HG03439 (cell line): ENCODE data around the gene NBEAL1.
"Not testable (repeated sequence)": the region's sequence is repeated elsewhere in the genome, so short reads cannot be mapped to it uniquely, and the experiment has no call there.

Experiments
- ATAC-seq: cut with Tn5 transposase; IDR thresholded peaks from one replicate; pipeline ENCODE4 v1.9.1; 2021; ENCODE audit warnings: mild to moderate bottlenecking, moderate library complexity; ENCODE audit not compliant: unreplicated experiment

The NBEAL1 gene

DNA sequence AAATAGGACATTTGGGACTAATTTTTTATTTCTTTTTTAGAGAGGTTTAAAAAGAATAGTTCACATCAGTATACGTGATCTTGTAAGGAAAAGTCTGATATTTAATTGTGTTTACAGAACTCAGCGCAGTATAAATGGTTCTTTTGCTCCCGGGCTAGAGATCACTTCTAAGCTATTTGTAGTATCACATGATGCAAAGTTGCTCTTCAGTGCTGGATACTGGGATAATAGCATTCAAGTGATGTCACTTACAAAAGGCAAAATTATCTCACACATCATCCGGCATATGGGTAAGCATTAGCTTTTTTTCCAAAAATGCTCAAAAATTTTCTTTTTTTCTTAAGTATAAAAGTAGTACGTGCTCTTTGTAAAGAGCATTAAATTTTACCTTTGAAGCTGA lies 186.8 kb downstream of the NBEAL1 start:
- ATAC-seq: no peak

DNA sequence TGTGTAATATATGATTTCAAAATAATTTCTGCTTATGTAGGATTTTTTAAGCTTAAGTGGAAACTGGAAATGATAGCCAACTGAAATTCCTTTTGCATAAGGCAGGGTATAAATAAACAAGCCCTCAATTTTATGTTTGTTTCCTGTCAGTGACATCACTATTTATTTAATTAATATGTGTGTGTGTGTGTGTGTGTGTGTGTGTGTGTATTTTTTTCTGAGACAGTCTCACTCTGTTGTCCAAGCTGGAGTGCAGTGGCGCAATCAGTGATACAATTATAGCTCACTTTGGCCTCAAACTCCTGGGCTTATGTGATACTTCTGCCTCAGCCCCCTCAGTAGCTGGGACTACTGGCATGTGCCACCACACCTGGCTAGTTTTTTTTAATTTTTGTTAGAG lies 194.9 kb downstream of the NBEAL1 start:
- no peak for ATAC-seq

DNA sequence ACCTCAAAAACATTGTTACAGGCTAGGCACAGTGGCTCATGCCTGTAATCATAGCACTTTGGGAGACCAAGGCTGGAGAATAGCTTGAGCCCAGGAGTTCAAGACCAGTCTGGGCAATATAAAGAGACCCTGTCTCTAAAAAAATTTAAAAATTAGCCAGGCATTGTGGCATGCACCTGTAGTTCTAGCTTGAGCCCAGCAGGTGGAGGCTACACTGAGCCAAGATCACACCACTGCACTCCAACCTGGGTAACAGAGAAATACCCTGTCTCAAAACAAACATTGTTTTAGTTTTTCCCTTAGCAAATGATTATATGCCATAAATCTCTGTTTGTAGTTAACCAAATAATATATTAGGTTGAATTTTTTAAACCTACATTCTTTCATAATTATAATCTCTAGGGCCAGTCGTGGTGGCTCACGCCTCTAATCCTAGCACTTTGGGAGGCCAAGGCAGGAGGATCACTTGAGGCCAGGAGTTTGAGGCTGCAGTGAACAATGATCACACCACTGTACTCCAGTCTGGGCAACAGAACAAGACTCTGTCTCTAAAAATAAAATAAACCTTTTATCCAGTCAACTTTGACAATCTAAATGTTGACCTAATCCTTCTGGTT lies 210.9 kb downstream of the NBEAL1 start:
- no peak for ATAC-seq

DNA sequence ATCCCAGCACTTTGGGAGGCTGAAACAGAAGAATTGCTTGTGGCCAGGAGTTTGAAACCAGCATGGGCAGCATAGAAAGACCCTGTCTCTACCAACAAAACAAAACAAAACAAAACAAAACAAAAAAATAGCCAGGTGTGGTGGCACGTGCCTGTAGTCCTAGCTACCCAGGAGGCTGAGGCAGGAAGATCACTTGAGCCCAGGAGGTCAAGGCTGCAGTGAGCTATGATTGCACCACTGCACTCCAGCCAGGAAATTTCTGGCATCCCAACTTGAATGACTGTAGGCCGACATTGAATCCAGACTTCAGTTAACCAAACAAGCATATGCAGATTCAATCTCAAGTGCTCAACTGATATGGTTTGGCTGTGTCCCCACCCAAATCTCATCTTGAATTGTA lies 215.0 kb downstream of the NBEAL1 start:
- ATAC-seq: not testable (repeated sequence)

DNA sequence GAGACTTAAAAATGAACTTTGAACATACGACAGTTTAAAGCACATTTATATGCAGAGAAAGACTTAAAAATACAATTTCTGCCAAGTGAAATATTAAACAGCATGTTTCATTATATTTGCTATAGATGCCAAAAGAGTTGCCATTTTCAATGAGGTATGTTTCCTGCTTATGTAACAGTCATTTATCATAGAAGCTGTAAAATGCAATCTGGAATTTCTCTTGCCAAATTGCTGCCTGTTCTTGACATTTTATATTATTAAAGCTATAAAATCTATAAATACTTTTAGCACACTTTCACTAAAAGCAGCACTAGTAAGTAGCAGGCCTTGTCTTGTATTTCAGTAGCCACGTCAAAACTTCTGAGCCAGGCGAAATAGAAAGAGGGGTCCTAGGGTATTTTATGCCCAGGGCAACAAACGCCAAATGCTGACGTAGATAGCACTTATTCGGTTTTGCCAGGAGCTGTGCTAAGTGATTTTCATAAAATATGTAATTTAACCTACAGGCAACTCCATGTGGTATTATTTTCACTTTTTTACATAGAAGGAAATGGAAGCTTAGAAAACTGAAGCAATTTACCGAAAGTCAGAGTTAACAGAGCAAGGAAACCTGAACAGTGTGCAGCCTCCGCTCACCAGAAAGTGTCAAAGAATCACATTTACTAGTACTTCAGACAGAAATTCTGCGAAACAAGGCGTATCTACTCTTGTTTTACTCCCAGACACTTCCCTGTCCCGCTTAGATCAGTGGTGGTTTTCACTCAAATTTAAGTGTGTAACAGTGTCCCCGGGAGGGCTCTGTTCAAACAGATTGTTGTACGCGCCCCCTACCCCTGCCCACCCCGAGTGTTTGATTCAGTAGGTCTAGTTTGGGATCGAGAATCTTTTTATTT lies 222.9 kb downstream of the NBEAL1 start:
- no peak for ATAC-seq

DNA sequence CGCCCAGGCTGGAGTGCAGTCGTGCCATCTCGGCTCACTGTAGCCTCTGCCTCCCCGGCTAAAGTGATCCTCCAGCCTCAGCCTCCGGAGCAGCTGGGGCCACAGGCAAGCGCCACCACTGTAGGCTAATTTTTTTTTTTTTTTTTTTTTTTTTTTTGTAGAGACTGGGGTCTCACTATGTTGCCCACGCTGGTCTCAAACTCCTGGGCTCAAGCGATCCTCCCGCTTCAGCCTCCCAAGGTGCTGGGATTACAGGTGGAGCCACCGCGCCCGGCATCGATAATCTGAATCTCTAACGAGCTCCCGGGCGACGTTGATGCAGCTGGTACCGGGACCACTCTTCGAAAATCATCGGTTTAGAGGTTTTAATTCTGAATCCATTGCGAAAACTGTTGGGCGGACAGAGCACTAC lies 223.6 kb downstream of the NBEAL1 start:
- peak; percentile 5 for ATAC-seq

DNA sequence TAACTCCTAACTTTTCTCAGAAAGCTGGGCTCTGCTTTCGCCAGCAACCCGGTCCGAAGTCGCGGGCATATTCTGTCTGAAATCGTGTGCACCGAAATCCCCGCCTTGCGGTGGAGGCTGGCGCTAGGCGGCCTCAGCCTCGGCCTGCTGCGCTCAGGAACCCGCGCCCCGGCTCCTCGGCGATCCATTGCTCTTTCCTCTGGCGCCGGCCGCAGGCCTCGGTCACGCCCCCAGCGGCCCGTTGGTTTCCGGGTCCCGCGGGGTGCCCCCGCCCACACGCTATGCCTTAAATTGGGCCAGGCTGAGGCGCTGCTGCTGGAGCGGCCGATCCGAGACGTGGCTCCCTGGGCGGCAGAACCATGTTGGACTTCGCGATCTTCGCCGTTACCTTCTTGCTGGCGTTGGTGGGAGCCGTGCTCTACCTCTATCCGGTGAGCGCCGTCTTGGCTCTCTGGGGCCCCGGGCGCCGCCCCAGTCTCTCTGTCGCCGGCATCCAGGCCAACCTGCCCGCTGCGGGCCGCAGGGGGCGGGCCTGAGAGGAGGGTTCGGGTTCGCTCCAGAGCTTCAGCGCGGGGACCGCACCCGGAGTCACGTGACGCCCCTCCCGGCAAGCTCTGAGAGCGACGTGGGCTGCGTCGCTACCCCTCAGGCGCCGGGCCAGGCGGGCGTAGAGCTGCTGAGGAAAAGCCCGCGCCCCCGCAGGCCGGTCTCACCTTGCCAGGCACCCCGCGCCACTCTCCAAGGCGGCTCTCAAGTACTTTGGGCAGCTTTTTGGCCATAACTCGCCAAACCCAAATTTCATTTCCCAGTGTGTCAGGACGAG lies 224.2 kb downstream of the NBEAL1 start, which contains the start of gene CYP20A1:
Gene CYP20A1, plus strand, starts transcription at position 315 of the 823 bp plus-strand sequence. Its CDS starts 45 bp downstream, at position 360.
- ATAC-seq: peak; percentile 93

DNA sequence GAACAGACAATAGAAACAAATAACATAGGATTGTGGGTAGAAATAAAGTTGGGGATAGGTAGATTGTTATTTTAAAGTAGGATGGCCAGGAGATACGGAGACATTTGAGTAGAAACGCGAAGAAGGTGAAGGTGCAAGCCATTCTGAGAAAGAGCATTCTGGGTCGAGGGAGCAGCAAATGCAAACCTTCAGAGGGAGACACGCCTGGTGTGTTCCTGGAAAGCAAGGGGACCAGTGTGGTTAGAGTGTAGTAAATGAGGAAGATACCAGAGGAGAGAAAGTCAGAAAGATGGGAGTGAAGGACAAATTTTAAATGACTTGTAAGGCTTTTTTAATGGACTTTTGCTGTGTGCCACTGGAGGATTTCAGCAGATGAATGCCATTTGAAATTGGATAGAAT lies 225.8 kb downstream of the NBEAL1 start:
- ATAC-seq: no peak

DNA sequence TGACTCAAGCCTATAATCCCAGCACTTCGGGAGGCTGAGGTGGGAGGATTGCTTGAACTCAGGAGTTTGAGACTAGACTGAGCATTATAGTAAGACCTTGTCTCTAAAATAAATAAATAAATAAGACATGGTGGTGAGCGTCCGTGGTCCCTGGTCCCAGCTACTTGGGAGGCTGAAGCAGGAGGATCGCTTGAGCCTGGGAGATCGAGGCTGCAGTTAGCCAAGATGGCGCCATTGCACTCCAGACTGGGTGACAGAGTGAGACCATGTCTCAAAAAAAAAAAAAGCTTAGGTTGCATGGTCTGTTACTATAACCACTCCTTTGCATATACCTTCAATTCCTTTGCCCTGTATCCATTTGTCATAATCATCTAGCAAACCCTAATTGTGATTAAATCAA lies 227.8 kb downstream of the NBEAL1 start:
- no peak for ATAC-seq

DNA sequence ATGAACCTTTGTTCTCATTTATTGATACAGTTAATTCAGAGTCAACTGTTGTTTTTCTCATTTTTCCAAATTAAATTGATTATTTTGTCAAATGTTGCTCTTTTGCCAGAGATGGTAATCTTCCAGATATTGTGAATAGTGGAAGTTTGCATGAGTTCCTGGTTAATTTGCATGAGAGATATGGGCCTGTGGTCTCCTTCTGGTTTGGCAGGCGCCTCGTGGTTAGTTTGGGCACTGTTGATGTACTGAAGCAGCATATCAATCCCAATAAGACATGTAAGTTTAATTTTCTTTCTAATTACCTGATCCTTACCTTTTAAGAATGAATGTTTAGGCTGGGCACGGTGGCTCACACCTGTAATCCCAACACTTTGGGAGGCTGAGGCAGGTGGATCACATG lies 232.0 kb downstream of the NBEAL1 start:
- ATAC-seq: no peak

DNA sequence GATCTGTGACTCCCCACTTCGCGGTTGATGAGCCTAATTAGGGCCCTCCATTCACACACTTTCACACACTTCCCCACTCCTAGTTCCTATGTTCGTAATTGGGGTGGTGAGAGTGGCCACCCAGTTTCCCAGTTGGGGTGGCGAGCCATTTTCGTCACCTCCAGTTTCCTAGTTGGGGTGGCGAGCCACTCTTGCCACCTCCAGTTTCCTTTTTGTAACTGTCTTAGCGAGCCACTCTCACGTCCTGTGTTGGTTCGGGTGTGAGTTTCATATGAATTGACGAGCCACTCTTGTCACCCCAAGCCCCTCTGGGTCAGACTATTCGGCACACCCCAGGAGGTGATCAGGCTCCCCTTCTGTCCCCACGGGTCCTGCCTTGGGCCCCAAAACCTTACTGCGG lies 238.1 kb downstream of the NBEAL1 start:
- no peak for ATAC-seq

DNA sequence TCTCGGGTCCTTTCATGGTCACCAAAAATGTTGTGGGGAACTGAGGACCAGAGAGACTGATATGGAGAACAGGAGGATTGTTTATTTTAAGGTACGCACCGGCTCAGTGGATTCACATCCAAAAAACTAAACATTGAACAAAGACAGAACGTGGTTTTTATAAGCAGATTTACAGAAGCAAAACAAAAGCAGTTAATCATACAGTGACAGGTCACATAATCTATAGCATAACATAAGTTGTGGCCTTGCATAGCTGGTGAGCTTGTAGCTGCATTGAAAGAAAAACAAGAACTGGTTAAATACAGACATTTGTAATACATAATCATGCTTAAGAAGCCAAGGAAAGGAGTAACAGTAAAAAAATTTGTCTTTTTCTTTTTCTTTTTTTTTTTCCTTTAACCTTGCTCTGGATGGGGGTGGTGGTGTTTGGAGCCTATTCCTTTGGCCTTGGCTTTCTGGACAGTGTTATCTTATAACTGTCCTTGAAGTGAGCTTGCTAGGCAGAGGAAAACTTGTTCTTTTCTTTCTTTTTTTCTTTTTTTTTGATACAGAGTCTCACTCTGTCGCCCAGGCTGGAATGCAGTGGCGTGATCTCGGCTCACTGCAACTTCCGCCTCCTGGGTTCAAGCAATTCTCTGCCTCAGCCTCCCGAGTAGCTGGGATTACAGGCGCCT lies 238.9 kb downstream of the NBEAL1 start:
- ATAC-seq: not testable (repeated sequence)

DNA sequence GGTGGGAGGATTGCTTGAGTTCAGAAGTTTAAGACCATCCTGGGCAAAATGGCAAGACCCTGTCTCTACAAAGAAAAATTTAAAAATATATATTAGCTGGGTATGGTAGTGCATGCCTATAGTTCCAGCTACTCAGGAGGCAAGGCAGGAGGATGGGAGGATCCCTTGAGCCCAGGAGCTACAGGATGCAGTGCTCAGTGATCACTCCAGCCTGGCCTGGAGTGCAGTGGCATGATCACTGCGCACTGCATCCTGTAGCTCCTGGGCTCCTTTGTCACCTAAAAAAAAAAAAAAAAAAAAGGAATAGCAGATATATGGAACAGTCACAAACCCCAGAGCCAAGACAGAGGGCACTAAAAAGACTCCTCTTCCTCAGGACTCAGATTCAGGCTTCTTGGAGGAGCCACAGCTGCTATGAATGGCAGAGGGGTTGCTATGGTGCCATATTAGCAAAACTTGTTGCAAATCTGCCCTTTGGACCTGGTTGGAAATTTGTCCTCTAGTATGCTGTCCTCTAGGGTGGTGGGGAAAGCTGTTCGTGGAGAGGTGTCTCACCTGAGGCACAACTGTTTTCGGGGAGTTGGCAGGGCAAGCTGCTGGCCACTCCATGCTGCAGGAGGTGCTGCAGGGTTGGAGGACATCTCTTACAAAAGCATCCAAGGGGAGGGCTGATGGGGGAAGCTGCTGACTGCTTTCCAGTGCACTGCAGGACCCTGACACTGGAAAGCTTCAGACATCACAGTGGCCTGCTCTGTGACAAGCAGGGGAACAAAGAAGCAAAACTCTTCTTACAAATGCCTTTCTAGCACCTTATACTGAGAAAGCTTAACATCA lies 246.9 kb downstream of the NBEAL1 start:
- no peak for ATAC-seq
